Effector memory CD8-positive, alpha-beta T cell (primary cell): ENCODE results near the gene FAM131C.
"Not testable (repeated sequence)": the region's sequence is repeated elsewhere in the genome, so short reads cannot be mapped to it uniquely, and the experiment has no call there.

Source experiments
- ATAC-seq: fragments of 150-1000 bp; cut with Tn5 transposase; replicated peaks from 2 replicates; pipeline ENCODE4 v1.10.0; 2021; ENCODE audit warnings: mild to moderate bottlenecking, moderate library complexity
- DNase-seq, 3 experiments: peaks; one replicate each; pipeline ENCODE4 v3.0.0; 2021
- H3K27ac Mint-ChIP-seq, 2 donors: one replicate each; pipeline ENCODE4 v1.8.0; 2022; ENCODE audit warnings: mild to moderate bottlenecking in 2 of 2, mixed read lengths in 2 of 2, moderate library complexity in 2 of 2
- H3K27me3 Mint-ChIP-seq, 2 donors: one replicate each; pipeline ENCODE4 v1.8.0; 2022; ENCODE audit warnings: mixed read lengths in 2 of 2
- H3K36me3 Mint-ChIP-seq: one replicate; pipeline ENCODE4 v1.8.0; 2022; ENCODE audit warnings: mild to moderate bottlenecking, moderate library complexity, mixed read lengths; ENCODE audit not compliant: insufficient read depth
- H3K4me1 Mint-ChIP-seq, 2 donors: one replicate each; pipeline ENCODE4 v1.8.0; 2022; ENCODE audit warnings: low read depth in 2 of 2, mixed read lengths in 2 of 2
- H3K4me3 Mint-ChIP-seq, 2 donors: one replicate each; pipeline ENCODE4 v1.8.0; 2022; ENCODE audit warnings: mild to moderate bottlenecking in 2 of 2, mixed read lengths in 2 of 2, moderate library complexity in 2 of 2
- H3K9me3 Mint-ChIP-seq, 2 donors: one replicate each; pipeline ENCODE4 v1.8.0; 2022; ENCODE audit warnings: mixed read lengths in 2 of 2

FAM131C gene

DNA sequence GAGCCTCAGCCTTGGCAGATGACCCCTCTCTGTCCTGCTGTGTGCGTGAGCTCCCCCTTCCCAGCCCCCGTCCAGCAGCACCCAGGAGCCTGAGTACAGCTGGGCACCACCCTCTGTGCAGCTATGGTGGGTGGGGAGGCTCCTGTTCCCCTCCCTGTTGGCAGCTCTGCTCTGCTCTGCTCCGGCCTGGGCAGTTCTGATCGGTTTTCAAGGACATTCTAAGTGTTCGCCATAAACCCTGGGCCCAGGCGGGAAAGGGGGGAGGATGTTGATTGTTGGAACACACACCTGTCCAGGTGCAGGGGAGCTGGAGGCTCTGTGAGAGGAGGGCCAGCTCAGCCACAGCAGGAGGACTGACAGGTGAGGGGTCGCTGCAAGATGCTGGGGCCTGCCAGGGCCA is 29.9 kb downstream of the FAM131C start, which contains the start of gene CLCNKB:
TSS of gene CLCNKB (plus strand) at position 262 of the 400 bp plus-strand sequence. CDS start 711 bp downstream, outside the sequence.
- no peaks in the 10 kb centered on the region for H3K9me3 Mint-ChIP-seq
- H3K27me3 Mint-ChIP-seq, result peaks cover 14 to 74% of the 10 kb centered on the region in 2 donors
- H3K4me1 Mint-ChIP-seq, result no peaks in the 10 kb centered on the region
- no peak for ATAC-seq
- DNase-seq, result no peak
- no peak within 1 kb of the TSS for H3K4me3 Mint-ChIP-seq
- H3K36me3 Mint-ChIP-seq, result no peaks in the 10 kb centered on the region
- H3K27ac Mint-ChIP-seq, result no peak within 1 kb of the TSS

DNA sequence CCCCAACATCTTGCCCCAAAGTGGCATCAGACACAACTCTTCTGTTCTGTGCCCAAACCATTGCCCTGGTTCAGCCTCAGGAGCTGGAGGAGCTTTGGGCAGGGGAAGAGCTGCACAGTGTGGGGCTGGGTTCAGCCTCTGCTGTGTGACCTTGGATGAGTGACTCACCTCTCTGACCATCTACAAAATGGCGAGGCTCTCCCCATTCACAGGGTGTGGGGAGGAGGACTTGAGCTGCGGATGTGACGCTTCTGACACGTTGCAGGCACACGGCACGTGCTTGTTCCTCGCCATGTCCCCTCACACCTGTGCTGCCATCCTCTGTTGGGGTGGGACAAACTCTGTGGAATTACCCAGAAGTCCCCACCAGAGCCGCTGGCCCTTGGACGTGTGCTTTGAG is 30.8 kb downstream of the FAM131C start:
- H3K9me3 Mint-ChIP-seq, H3K4me3 Mint-ChIP-seq, H3K27ac Mint-ChIP-seq, ATAC-seq, DNase-seq, H3K36me3 Mint-ChIP-seq, H3K4me1 Mint-ChIP-seq: not testable (repeated sequence)
- peaks cover 12 to 74% of the 10 kb centered on the region in 2 donors for H3K27me3 Mint-ChIP-seq

DNA sequence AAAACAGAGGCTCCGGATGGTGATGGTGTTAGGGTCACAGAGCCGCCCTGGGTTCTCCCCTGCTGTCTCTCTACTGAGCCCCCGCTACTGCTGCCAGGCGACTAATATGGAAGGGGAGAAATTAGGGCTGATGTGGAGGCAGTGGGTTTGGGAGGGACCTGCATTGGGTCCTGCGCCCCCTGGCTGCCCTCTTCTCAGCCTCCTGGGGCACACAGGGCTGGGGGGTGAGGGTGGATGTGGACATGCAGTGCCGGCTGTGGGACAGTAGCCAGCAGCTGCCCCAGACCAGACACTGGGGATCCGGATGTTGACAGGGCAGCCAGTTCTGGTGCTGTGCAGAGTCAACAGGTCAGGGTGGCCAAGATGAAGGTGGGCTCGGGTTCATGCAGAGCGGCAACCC is 31.4 kb downstream of the FAM131C start:
- no peak overlapping the region for H3K27ac Mint-ChIP-seq
- H3K4me3 Mint-ChIP-seq, result no peak overlapping the region
- ATAC-seq (no peak), DNase-seq (no peak)
- peaks cover 13 to 74% of the 10 kb centered on the region in 2 donors for H3K27me3 Mint-ChIP-seq
- no peaks in the 10 kb centered on the region for H3K4me1 Mint-ChIP-seq
- no peaks in the 10 kb centered on the region for H3K36me3 Mint-ChIP-seq
- no peaks in the 10 kb centered on the region for H3K9me3 Mint-ChIP-seq

GRCh38 chr1:16041200-16041599 is 32.3 kb downstream of the FAM131C start:
- Mint-ChIP-seq H3K27me3 (peaks cover 16 to 70% of the 10 kb centered on the region in 2 donors), H3K4me3 (no peak overlapping the region), H3K4me1 (no peaks in the 10 kb centered on the region), H3K9me3 (no peaks in the 10 kb centered on the region), H3K36me3 (no peaks in the 10 kb centered on the region), H3K27ac (no peak overlapping the region)
- no peak for ATAC-seq
- DNase-seq, result no peak

DNA sequence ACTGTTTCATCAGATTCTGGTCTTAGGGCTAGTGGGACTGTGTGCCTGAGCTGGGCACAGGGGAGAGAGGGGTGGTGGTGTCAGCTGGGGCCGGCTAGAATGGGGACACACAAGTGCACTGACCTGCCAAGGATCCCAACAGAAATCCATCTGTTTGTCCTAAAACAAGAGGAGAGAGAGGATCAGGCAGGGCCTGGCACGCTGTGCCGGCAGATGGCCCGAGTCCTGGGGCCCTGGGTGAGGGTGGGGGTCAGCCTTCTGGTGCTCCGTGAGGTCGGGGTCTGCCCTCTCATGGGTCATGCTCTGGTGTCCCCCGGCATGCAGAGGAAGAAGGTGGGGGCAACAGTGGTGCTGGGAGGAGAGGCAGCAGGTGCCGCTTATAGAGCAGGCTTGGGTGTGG is 33.6 kb downstream of the FAM131C start:
- not testable (repeated sequence) for H3K9me3 Mint-ChIP-seq, H3K4me1 Mint-ChIP-seq, H3K27ac Mint-ChIP-seq, ATAC-seq, H3K36me3 Mint-ChIP-seq, H3K4me3 Mint-ChIP-seq, DNase-seq
- peaks cover 16 to 60% of the 10 kb centered on the region in 2 donors for H3K27me3 Mint-ChIP-seq

- Mint-ChIP-seq H3K27me3 (peaks cover 22 to 56% of the 10 kb centered on the region in 2 donors), H3K36me3 (no peaks in the 10 kb centered on the region), H3K4me1 (no peaks in the 10 kb centered on the region), H3K4me3 (no peak overlapping the region), H3K9me3 (no peaks in the 10 kb centered on the region), H3K27ac (no peak overlapping the region)
- no peak for ATAC-seq
- DNase-seq, result no peak
Measured at GRCh38 chr1:16038620-16038912, 34.9 kb downstream of the FAM131C start.

DNA sequence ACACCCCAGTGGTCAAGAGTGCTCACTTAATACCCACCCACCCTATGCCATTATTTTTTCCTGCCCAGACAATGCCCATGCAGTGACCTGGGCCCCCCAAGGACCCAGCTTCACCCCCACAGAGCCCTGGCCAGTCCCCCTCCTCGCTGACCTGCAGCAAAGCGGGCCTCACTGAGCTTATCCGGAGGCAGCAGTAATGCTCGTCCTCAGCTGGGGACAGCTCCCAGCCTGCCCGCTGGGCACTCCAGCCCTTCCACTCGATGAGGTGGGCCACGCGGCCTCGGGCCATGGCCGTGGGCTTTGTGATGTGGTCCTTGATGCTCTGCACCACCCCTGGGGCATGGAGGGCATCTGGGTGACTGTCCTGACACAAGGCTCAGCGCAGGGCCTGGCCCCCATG is 37.0 kb downstream of the FAM131C start:
- DNase-seq, H3K4me3 Mint-ChIP-seq, H3K27ac Mint-ChIP-seq, H3K9me3 Mint-ChIP-seq, ATAC-seq, H3K36me3 Mint-ChIP-seq, H3K4me1 Mint-ChIP-seq: not testable (repeated sequence)
- H3K27me3 Mint-ChIP-seq, result peaks cover 22 to 56% of the 10 kb centered on the region in 2 donors

DNA sequence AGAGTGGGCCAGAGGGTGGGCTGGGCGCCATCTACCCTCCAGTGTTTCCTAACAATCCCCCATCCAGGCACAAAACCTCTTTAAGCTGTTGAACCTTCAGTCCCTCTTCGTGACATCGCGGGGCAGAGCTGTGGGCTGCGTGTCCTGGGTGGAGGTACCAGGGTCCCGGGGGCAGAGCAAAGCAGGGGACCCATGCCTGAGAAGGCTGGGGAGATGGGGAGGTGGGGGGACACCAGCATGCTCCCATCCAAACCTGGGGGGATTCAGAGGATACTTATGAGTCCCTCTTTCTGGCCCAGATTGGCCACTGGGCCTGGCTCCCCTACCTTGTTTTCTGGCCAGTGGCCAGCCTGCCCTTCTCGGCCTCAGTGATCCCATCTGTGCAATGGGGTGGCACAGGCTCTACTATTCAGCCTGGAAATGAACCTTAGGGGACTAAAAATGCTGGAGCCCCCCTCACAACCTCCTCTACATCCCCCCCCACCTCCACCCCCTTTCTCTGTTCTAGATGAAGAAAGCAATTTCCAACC is 40.3 kb downstream of the FAM131C start:
- H3K36me3 Mint-ChIP-seq, H3K4me3 Mint-ChIP-seq, DNase-seq, H3K9me3 Mint-ChIP-seq, H3K27ac Mint-ChIP-seq, H3K4me1 Mint-ChIP-seq, ATAC-seq: not testable (repeated sequence)
- peaks cover 27 to 65% of the 10 kb centered on the region in 2 donors for H3K27me3 Mint-ChIP-seq

- no peaks in the 10 kb centered on the region for H3K36me3 Mint-ChIP-seq
- no peaks in the 10 kb centered on the region for H3K9me3 Mint-ChIP-seq
- DNase-seq (peak in 2 of 3 experiments; percentile 18 to 22), ATAC-seq (peak; percentile 79)
- peaks cover 31 to 69% of the 10 kb centered on the region in 2 donors for H3K27me3 Mint-ChIP-seq
- no peak overlapping the region for H3K27ac Mint-ChIP-seq
- H3K4me1 Mint-ChIP-seq, result peaks cover 0 to 2% of the 10 kb centered on the region in 2 donors
- no peak overlapping the region for H3K4me3 Mint-ChIP-seq
Measured at GRCh38 chr1:16032388-16033102, 40.9 kb downstream of the FAM131C start.

- H3K4me3 Mint-ChIP-seq, result no peak overlapping the region
- H3K4me1 Mint-ChIP-seq, result peaks cover 0 to 2% of the 10 kb centered on the region in 2 donors
- H3K36me3 Mint-ChIP-seq, result no peaks in the 10 kb centered on the region
- ATAC-seq (no peak), DNase-seq (no peak)
- H3K27ac Mint-ChIP-seq, result no peak overlapping the region
- no peaks in the 10 kb centered on the region for H3K9me3 Mint-ChIP-seq
- H3K27me3 Mint-ChIP-seq, result peaks cover 26 to 63% of the 10 kb centered on the region in 2 donors
Measured at GRCh38 chr1:16031551-16031950, 41.9 kb downstream of the FAM131C start.

DNA sequence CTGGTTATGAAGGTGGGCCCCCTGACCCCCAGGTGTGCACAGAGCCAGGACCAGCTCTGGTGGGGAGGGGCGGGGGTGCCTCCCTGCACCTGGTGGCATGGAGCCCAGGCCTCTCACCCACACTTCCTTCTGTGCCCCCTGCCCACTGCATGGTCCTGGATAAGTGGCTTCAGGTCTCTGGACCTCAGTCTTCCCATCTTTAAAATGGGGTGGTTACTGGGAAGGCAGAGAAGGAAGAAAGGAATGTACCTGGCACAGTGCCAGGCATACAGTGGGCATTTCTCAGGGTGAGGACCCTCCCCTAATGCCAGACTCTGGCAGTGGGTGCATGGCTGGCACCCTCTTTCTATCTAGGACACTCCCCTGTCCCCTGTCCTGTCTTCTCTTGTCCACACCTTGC is 44.2 kb downstream of the FAM131C start:
- no peak overlapping the region for H3K4me3 Mint-ChIP-seq
- DNase-seq (no peak), ATAC-seq (no peak)
- no peak overlapping the region for H3K27ac Mint-ChIP-seq
- peaks cover 0 to 2% of the 10 kb centered on the region in 2 donors for H3K4me1 Mint-ChIP-seq
- no peaks in the 10 kb centered on the region for H3K9me3 Mint-ChIP-seq
- H3K36me3 Mint-ChIP-seq, result no peaks in the 10 kb centered on the region
- peaks cover 23 to 62% of the 10 kb centered on the region in 2 donors for H3K27me3 Mint-ChIP-seq

DNA sequence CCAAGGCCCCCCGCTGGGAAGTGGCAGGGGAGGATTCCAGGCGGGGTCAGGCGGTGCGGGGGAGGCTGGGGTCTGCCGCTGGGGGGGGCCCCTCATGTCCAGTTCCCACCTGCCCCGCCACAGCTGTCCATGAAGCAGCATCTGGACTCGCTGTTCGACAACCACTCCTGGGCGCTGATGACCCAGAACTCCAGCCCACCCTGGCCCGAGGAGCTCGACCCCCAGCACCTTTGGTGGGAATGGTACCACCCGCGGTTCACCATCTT is 44.5 kb downstream of the FAM131C start:
- H3K27me3 Mint-ChIP-seq, result peaks cover 24 to 62% of the 10 kb centered on the region in 2 donors
- H3K9me3 Mint-ChIP-seq, ATAC-seq, H3K36me3 Mint-ChIP-seq, H3K4me3 Mint-ChIP-seq, H3K27ac Mint-ChIP-seq, DNase-seq, H3K4me1 Mint-ChIP-seq: not testable (repeated sequence)

DNA sequence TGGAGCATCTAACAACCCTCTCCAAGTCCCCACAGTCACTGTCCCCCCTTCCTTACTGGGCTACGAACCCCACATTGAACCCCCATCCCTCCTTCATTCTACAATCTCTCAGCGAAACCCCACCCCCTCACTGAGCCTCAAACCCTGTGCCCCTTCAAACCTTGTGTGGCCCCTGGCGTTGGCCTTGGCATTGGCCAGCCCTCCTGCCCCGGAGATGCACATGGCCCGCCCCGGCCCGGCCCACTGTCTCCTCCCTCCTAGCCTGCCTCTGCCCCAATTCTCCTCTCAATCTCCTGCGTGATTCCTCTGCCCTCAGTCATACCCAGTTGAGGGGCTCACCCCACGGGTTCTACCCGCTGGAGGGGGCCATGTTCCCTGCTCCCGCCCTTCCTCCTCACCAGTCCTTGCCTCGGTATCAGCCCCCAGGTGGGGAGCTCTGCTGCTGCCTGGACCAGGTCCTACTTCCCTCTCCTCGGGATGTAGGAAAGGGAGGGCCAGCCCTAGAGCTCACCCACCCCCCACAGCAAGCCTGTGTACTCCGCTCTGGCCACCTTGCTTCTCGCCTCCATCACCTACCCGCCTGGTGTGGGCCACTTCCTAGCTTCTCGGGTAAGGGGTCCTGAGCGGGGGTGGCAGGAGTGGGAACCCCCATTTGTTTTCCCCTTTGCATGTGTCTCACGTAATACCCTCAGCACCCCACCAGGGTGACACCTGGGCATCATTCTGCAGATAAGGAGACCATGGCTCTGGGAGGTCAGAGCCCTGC is 45.0 kb downstream of the FAM131C start:
- H3K4me3 Mint-ChIP-seq, result no peak overlapping the region
- H3K4me1 Mint-ChIP-seq, result peaks cover 0 to 2% of the 10 kb centered on the region in 2 donors
- H3K27ac Mint-ChIP-seq, result no peak overlapping the region
- no peaks in the 10 kb centered on the region for H3K36me3 Mint-ChIP-seq
- peaks cover 25 to 65% of the 10 kb centered on the region in 2 donors for H3K27me3 Mint-ChIP-seq
- no peak for ATAC-seq
- no peaks in the 10 kb centered on the region for H3K9me3 Mint-ChIP-seq
- DNase-seq, result no peak
